Right atrium auricular region (tissue), 2 donors: ENCODE measurements around the gene BRIX1. TPM values are rescaled to one million over a fixed set of nuclear protein-coding genes. Genes with fewer than 3 reads are reported as not detected.

ENCODE experiments used
- DNase-seq: peaks from one replicate; pipeline ENCODE4 v3.0.0-alpha.2; 2019; ENCODE audit warnings: low spot score
- H3K27ac ChIP-seq, 2 donors: fragments of 200-600 bp; sonication (generic); 1 replicate in 1 of 2; 2 replicates in 1 of 2; pipeline ENCODE4 v1.5.1; 2016 to 2019
- H3K27me3 ChIP-seq, 2 donors: fragments of 200-600 bp; sonication (generic); one replicate each; pipeline versions ENCODE4 v1.5.1 to v1.6.0; 2017 to 2019
- H3K36me3 ChIP-seq: fragments of 200-600 bp; sonication (generic); one replicate; pipeline ENCODE4 v1.5.1; 2016
- H3K4me1 ChIP-seq, 2 donors: fragments of 200-600 bp; sonication (generic); one replicate each; pipeline versions ENCODE4 v1.5.1 to v1.6.0; 2017 to 2019
- H3K4me3 ChIP-seq, 2 donors: fragments of 200-600 bp; sonication (generic); 1 replicate in 1 of 2; 2 replicates in 1 of 2; pipeline ENCODE4 v1.5.1; 2017 to 2019; ENCODE audit warnings: mild to moderate bottlenecking in 1 of 2, moderate library complexity in 1 of 2
- H3K9me3 ChIP-seq, 2 donors: fragments of 200-600 bp; sonication (generic); one replicate each; pipeline ENCODE4 v1.5.1; 2019
- CTCF ChIP-seq, 2 donors: fragments of 200-600 bp; sonication (generic); IDR thresholded peaks; one replicate each; pipeline ENCODE4 v1.5.1; 2019; ENCODE audit warnings: antibody characterized with exemption in 2 of 2
- total RNA-seq, 2 donors: library from RNA; depleted of rRNA; stranded (reverse); fragments of >200 nt; gene quantifications; one replicate each; pipeline ENCODE4 v1.1.0, GENCODE V29; 2016

Gene BRIX1
- total RNA-seq, 2 donors from 2014 or later = 8.4 to 11.7 TPM

- peak; percentile 91 for DNase-seq
- peaks cover 0 to 22% of the 10 kb centered on the region in 2 donors for H3K4me1 ChIP-seq
- no peaks in the 10 kb centered on the region for H3K9me3 ChIP-seq
- peak overlapping the region; percentile 86 to 92 for H3K4me3 ChIP-seq
- no peaks in the 10 kb centered on the region for H3K27me3 ChIP-seq
- peaks cover 16% of the 10 kb centered on the region for H3K36me3 ChIP-seq
- TF ChIP-seq CTCF (IDR thresholded peaks at IDR 0.05) = no peak
- H3K27ac ChIP-seq = peak overlapping the region; percentile 96 to 99
Observed at GRCh38 chr5:34929720-34930461, 14.4 kb downstream of the BRIX1 start.

- Histone ChIP-seq H3K36me3 (peaks cover 11% of the 10 kb centered on the region), H3K9me3 (no peaks in the 10 kb centered on the region), H3K27me3 (no peaks in the 10 kb centered on the region), H3K4me1 (peaks cover 0 to 22% of the 10 kb centered on the region in 2 donors), H3K27ac (peak overlapping the region; percentile 96 to 99), H3K4me3 (peak overlapping the region; percentile 86 to 92)
- no peak for TF ChIP-seq CTCF (IDR thresholded peaks at IDR 0.05)
- DNase-seq = no peak
Observed at GRCh38 chr5:34930462-34930844, 14.9 kb downstream of the BRIX1 start.

GRCh38 chr5:34930870-34931269, 15.4 kb downstream of the BRIX1 start:
- H3K9me3 ChIP-seq = no peaks in the 10 kb centered on the region
- H3K27me3 ChIP-seq = no peaks in the 10 kb centered on the region
- peak overlapping the region; percentile 86 to 92 for H3K4me3 ChIP-seq
- no peak for DNase-seq
- H3K36me3 ChIP-seq = peaks cover 10% of the 10 kb centered on the region
- TF ChIP-seq CTCF (IDR thresholded peaks at IDR 0.05) = no peak
- peak overlapping the region; percentile 96 to 99 for H3K27ac ChIP-seq
- H3K4me1 ChIP-seq = peaks cover 0 to 22% of the 10 kb centered on the region in 2 donors

- DNase-seq = no peak
- Histone ChIP-seq H3K27ac (no peak overlapping the region), H3K27me3 (no peaks in the 10 kb centered on the region), H3K4me1 (peaks cover 0 to 22% of the 10 kb centered on the region in 2 donors), H3K9me3 (no peaks in the 10 kb centered on the region), H3K36me3 (peaks cover 24% of the 10 kb centered on the region), H3K4me3 (no peak overlapping the region)
- TF ChIP-seq CTCF (IDR thresholded peaks at IDR 0.05) = no peak
Observed at GRCh38 chr5:34932947-34933346, 17.4 kb downstream of the BRIX1 start.

- Histone ChIP-seq H3K27ac (no peak overlapping the region), H3K27me3 (no peaks in the 10 kb centered on the region), H3K4me3 (no peak overlapping the region), H3K4me1 (no peaks in the 10 kb centered on the region), H3K36me3 (peaks cover 67% of the 10 kb centered on the region), H3K9me3 (no peaks in the 10 kb centered on the region)
- no peak for TF ChIP-seq CTCF (IDR thresholded peaks at IDR 0.05)
- DNase-seq = no peak
Observed at GRCh38 chr5:34941936-34942335, 26.4 kb downstream of the BRIX1 start.

- H3K27me3 ChIP-seq = no peaks in the 10 kb centered on the region
- no peaks in the 10 kb centered on the region for H3K4me1 ChIP-seq
- H3K4me3 ChIP-seq = no peak overlapping the region
- no peak for DNase-seq
- TF ChIP-seq CTCF (IDR thresholded peaks at IDR 0.05) = no peak
- H3K27ac ChIP-seq = peak overlapping the region; percentile 70 to 86
- peaks cover 52% of the 10 kb centered on the region for H3K36me3 ChIP-seq
- no peaks in the 10 kb centered on the region for H3K9me3 ChIP-seq
Observed at GRCh38 chr5:34944044-34944443, 28.5 kb downstream of the BRIX1 start.
